Fibroblast of skin of right biceps (primary cell): ENCODE results near the gene PPP2R2C.

Experiments used
- DNase-seq: peaks from one replicate; pipeline ENCODE4 v3.0.0-alpha.2; 2013

Gene PPP2R2C

GRCh38 chr4:6324999-6325787, 147.2 kb downstream of the PPP2R2C start:
- peak; percentile 36 for DNase-seq

GRCh38 chr4:6324461-6324998, 147.9 kb downstream of the PPP2R2C start:
- no peak for DNase-seq

GRCh38 chr4:6322761-6323566, 149.4 kb downstream of the PPP2R2C start:
- no peak for DNase-seq

GRCh38 chr4:6322067-6322760, 150.2 kb downstream of the PPP2R2C start:
- no peak for DNase-seq

- no peak for DNase-seq
Observed at GRCh38 chr4:6321361-6321760, 151.1 kb downstream of the PPP2R2C start.

GRCh38 chr4:6320663-6321062, 151.8 kb downstream of the PPP2R2C start:
- DNase-seq: no peak

- DNase-seq: no peak
Observed at GRCh38 chr4:6319530-6320150, 152.8 kb downstream of the PPP2R2C start.

GRCh38 chr4:6318206-6318605, 154.2 kb downstream of the PPP2R2C start:
- no peak for DNase-seq

GRCh38 chr4:6316461-6317003, 155.9 kb downstream of the PPP2R2C start:
- DNase-seq: no peak

- no peak for DNase-seq
Observed at GRCh38 chr4:6313216-6313615, 159.2 kb downstream of the PPP2R2C start.

- no peak for DNase-seq
Observed at GRCh38 chr4:6309777-6310176, 162.6 kb downstream of the PPP2R2C start.

- peak; percentile 8 for DNase-seq
Observed at GRCh38 chr4:6308899-6309643, 163.3 kb downstream of the PPP2R2C start.

GRCh38 chr4:6307891-6308290, 164.5 kb downstream of the PPP2R2C start:
- DNase-seq: no peak

- no peak for DNase-seq
Observed at GRCh38 chr4:6307230-6307629, 165.2 kb downstream of the PPP2R2C start.

- DNase-seq: no peak
Observed at GRCh38 chr4:6306299-6306698, 166.1 kb downstream of the PPP2R2C start.

GRCh38 chr4:6303943-6304342, 168.5 kb downstream of the PPP2R2C start:
- no peak for DNase-seq

- no peak for DNase-seq
Observed at GRCh38 chr4:6302869-6303268, 169.5 kb downstream of the PPP2R2C start.

- DNase-seq: no peak
Observed at GRCh38 chr4:6301732-6302442, 170.5 kb downstream of the PPP2R2C start.

- no peak for DNase-seq
Observed at GRCh38 chr4:6301051-6301731, 171.2 kb downstream of the PPP2R2C start.

GRCh38 chr4:6300359-6300758, 172.1 kb downstream of the PPP2R2C start:
- no peak for DNase-seq
